OCI-LY3 (cell line): ENCODE results near the gene PDLIM1.

Experiments
- H2AFZ ChIP-seq: fragments of 200-600, 300-600 bp; shearing (Covaris generic); 2 replicates; pipeline ENCODE4 v1.6.0; 2014; ENCODE audit warnings: antibody characterized with exemption, low read depth, low read length
- H3K27ac ChIP-seq: fragments of 200-600, 300-600 bp; sonication (generic); 2 replicates; pipeline ENCODE4 v1.5.1; 2014; ENCODE audit warnings: mild to moderate bottlenecking, low read length, moderate library complexity, mixed read lengths
- H3K27me3 ChIP-seq: fragments of 200-600, 300-600 bp; sonication (generic); 2 replicates; pipeline ENCODE4 v1.6.1; 2014; ENCODE audit warnings: low read depth, low read length, mixed read lengths
- H3K36me3 ChIP-seq: fragments of 200-600, 300-600 bp; sonication (generic); replicated peaks from 2 replicates; pipeline ENCODE3; 2014; ENCODE audit warnings: low read depth, low read length, mixed read lengths
- H3K4me1 ChIP-seq: fragments of 300-600, 200-600 bp; sonication (generic); 2 replicates; pipeline ENCODE4 v1.6.1; 2014; ENCODE audit warnings: low read length, mixed read lengths
- H3K4me2 ChIP-seq: fragments of 200-600, 300-600 bp; sonication (generic); 2 replicates; pipeline ENCODE4 v1.6.1; 2014; ENCODE audit warnings: low read length, mixed read lengths
- H3K4me3 ChIP-seq: fragments of 300-600, 200-600 bp; sonication (generic); 2 replicates; pipeline ENCODE4 v1.5.1; 2014; ENCODE audit warnings: antibody characterized with exemption, mild to moderate bottlenecking, low read length, moderate library complexity
- H3K79me2 ChIP-seq: fragments of 300-600, 200-600 bp; shearing (Covaris generic); 2 replicates; pipeline ENCODE4 v1.6.1; 2014; ENCODE audit warnings: mild to moderate bottlenecking, low read length, mixed read lengths
- H3K9ac ChIP-seq: fragments of 300-600, 200-600 bp; shearing (Covaris generic); 2 replicates; pipeline ENCODE4 v1.6.0; 2014; ENCODE audit warnings: mild to moderate bottlenecking, low read length, moderate library complexity
- H3K9me3 ChIP-seq: fragments of 200-600, 300-600 bp; shearing (Covaris generic); 2 replicates; pipeline ENCODE4 v1.6.1; 2014; ENCODE audit warnings: low read length, mixed read lengths; ENCODE audit not compliant: insufficient read depth
- H4K20me1 ChIP-seq: fragments of 200-600, 300-600 bp; sonication (generic); 2 replicates; pipeline ENCODE4 v1.6.1; 2016; ENCODE audit warnings: low read length, mixed read lengths; ENCODE audit not compliant: insufficient read depth
- CTCF ChIP-seq: fragments of 200-600, 300-600 bp; sonication (generic); IDR thresholded peaks from 2 replicates; pipeline ENCODE4 v1.5.1; 2014; ENCODE audit warnings: antibody characterized with exemption, low read length, low read depth
- EZH2phosphoT487 ChIP-seq: fragments of 200-600 bp; shearing (Covaris generic); IDR thresholded peaks from 2 replicates; pipeline ENCODE4 v1.6.1; 2018; ENCODE audit warnings: antibody characterized with exemption, mixed run types, low read depth

Gene PDLIM1

GRCh38 chr10:95266674-95267095 lies 24.1 kb downstream of the PDLIM1 start:
- H3K9ac ChIP-seq, result no peak overlapping the region
- H4K20me1 ChIP-seq, result no peaks in the 10 kb centered on the region
- H2AFZ ChIP-seq, result no peak overlapping the region
- no peaks in the 10 kb centered on the region for H3K4me1 ChIP-seq
- H3K4me3 ChIP-seq, result no peak overlapping the region
- H3K4me2 ChIP-seq, result no peak overlapping the region
- H3K79me2 ChIP-seq, result no peaks in the 10 kb centered on the region
- H3K27ac ChIP-seq, result no peak overlapping the region
- H3K9me3 ChIP-seq, result no peaks in the 10 kb centered on the region
- no peaks in the 10 kb centered on the region for H3K36me3 ChIP-seq
- no peak for TF ChIP-seq EZH2phosphoT487
- no peak for TF ChIP-seq CTCF
- H3K27me3 ChIP-seq, result no peaks in the 10 kb centered on the region

- no peaks in the 10 kb centered on the region for H3K9me3 ChIP-seq
- TF ChIP-seq EZH2phosphoT487 (no peak), CTCF (no peak)
- no peaks in the 10 kb centered on the region for H3K36me3 ChIP-seq
- H3K4me2 ChIP-seq, result no peak overlapping the region
- no peaks in the 10 kb centered on the region for H3K4me1 ChIP-seq
- H2AFZ ChIP-seq, result no peak overlapping the region
- no peaks in the 10 kb centered on the region for H3K79me2 ChIP-seq
- H3K27me3 ChIP-seq, result no peaks in the 10 kb centered on the region
- no peak overlapping the region for H3K27ac ChIP-seq
- no peak overlapping the region for H3K9ac ChIP-seq
- no peaks in the 10 kb centered on the region for H4K20me1 ChIP-seq
- no peak overlapping the region for H3K4me3 ChIP-seq
Measured at GRCh38 chr10:95265572-95265971, 25.2 kb downstream of the PDLIM1 start.

- H3K4me1 ChIP-seq, result no peaks in the 10 kb centered on the region
- H3K27ac ChIP-seq, result no peak overlapping the region
Measured at GRCh38 chr10:95264227-95265051, 26.4 kb downstream of the PDLIM1 start.

GRCh38 chr10:95263864-95264226 lies 27.0 kb downstream of the PDLIM1 start:
- H4K20me1 ChIP-seq, result no peaks in the 10 kb centered on the region
- H3K79me2 ChIP-seq, result no peaks in the 10 kb centered on the region
- no peaks in the 10 kb centered on the region for H3K36me3 ChIP-seq
- H3K27ac ChIP-seq, result no peak overlapping the region
- H2AFZ ChIP-seq, result no peak overlapping the region
- H3K4me3 ChIP-seq, result no peak overlapping the region
- H3K9ac ChIP-seq, result no peak overlapping the region
- no peak overlapping the region for H3K4me2 ChIP-seq
- no peaks in the 10 kb centered on the region for H3K27me3 ChIP-seq
- no peaks in the 10 kb centered on the region for H3K9me3 ChIP-seq
- no peaks in the 10 kb centered on the region for H3K4me1 ChIP-seq
- TF ChIP-seq EZH2phosphoT487 (no peak), CTCF (no peak)

More at GRCh38 chr10:95264227-95265051, 26.4 kb downstream of the PDLIM1 start:
- Histone ChIP-seq H3K4me3 (no peak overlapping the region), H3K27me3 (no peaks in the 10 kb centered on the region), H3K79me2 (no peaks in the 10 kb centered on the region), H3K9me3 (no peaks in the 10 kb centered on the region), H2AFZ (no peak overlapping the region), H3K9ac (no peak overlapping the region), H3K4me2 (no peak overlapping the region), H3K36me3 (no peaks in the 10 kb centered on the region), H4K20me1 (no peaks in the 10 kb centered on the region)
- TF ChIP-seq CTCF, result no peak
- TF ChIP-seq EZH2phosphoT487, result no peak
